ENCODE results near the gene OSBPL7. TPM values are rescaled to one million over a fixed set of nuclear protein-coding genes. Genes with fewer than 3 reads are reported as not detected.

OSBPL7 gene
- polyA plus RNA-seq, 2 of the 4 experiments (the other 2 are of a cell fraction) = 7.0 to 15.4 TPM

GRCh38 chr17:47810901-47811635 is 10.5 kb downstream of the OSBPL7 start:
- WGBS (ENCODE audit: missing lambda C conversion rate) = 89% methylated on average over 8 of the region's 9 CpGs
- Histone ChIP-seq H3K4me1 (peaks cover 25% of the 10 kb centered on the region), H3K9me3 (no peaks in the 10 kb centered on the region), H3K4me3 (no peak overlapping the region), H3K4me2 (peak overlapping the region; percentile 53), H3K27ac (peak overlapping the region; percentile 36 to 75; a peak in 4 of 6 replicates)
- no peak for TF ChIP-seq BHLHE40 (IDR thresholded peaks at IDR 0.05; ENCODE audit: low read depth, low read length)
- no peak for FAIRE-seq
- POLR2A ChIA-PET = interaction anchor here (1.6 kb wide), 1 partner anchor 20 kb away, joined by 7 read pairs; the partner anchor contains the start of genes LRRC46 and MRPL10
- CTCF ChIA-PET = interaction anchor here (0.8 to 3.8 kb wide), 6 partner anchors 9 to 207 kb away, joined by 3 to 23 read pairs (median 4); partner anchors contain the start of genes OSBPL7 and TBX21
- no peak for DNase-seq (ENCODE audit: low read depth in 1 of 2, low spot score in 1 of 2)
- ATAC-seq = no peak

DNA sequence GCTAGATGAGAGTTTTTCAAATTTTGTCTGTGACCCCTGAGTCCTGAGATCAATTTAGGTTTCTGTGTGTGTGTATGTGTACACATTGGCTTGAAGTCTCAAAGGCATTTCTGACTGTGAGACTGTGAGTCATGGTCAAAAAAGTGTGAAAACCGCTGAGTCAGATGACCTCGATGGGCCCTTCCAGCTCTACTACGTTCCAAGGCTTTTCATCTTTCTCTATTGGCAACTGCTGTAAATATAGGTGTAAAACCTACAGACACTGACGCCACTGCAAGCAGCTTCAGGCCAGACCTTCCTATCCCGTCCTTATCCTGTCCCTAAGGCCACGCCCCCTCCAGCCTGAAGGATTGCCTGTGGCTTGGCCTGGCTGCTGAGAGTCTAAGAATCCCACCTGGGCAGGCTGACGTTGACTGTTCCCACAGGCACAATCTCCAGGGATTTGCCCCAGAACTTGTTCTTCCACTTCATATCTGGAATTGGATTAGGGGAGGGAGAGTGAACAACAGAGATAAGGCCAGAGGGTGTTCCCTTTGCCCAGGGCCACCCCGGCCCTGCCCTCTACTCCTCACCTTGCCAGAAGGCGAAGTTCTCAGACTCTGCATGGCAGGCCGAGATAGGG is 11.3 kb downstream of the OSBPL7 start:
- 35% methylated on average over 10 of the region's 10 CpGs for WGBS (ENCODE audit: missing lambda C conversion rate)
- FAIRE-seq (peak; percentile 82), ATAC-seq (peak; percentile 69 to 85), DNase-seq (ENCODE audit: low read depth in 1 of 2, low spot score in 1 of 2) (peak; percentile 75 to 88)
- Histone ChIP-seq H3K4me1 (peaks cover 25% of the 10 kb centered on the region), H3K9me3 (no peaks in the 10 kb centered on the region), H3K4me2 (peak overlapping the region; percentile 53), H3K27ac (peak overlapping the region; percentile 36 to 75; a peak in 4 of 6 replicates), H3K4me3 (no peak overlapping the region)
- ChIA-PET POLR2A (interaction anchor here (0.7 to 1.6 kb wide), 3 partner anchors 12 to 794 kb away, joined by 3 to 7 read pairs (median 6); partner anchors contain the start of genes LRRC46 and MRPL10), CTCF (interaction anchor here (0.8 to 3.8 kb wide), 9 partner anchors 8 to 208 kb away, joined by 3 to 23 read pairs (median 3); partner anchors contain the start of genes OSBPL7 and TBX21)
- TF ChIP-seq EP300 (IDR thresholded peaks at IDR 0.05) (0 out of 5 replicates have a peak, but pooled peaks of 1 of the 2 experiments have one; percentile 16), KDM1A (IDR thresholded peaks at IDR 0.05; ENCODE audit: low read depth) (no peak), ZNF302 (CRISPR knock-in tag; IDR thresholded peaks at IDR 0.05) (no peak), MAFK (IDR thresholded peaks at IDR 0.05; ENCODE audit: partially characterized antibody) (peak; percentile 100), MAZ (IDR thresholded peaks at IDR 0.05; ENCODE audit: borderline replicate concordance, low read depth, low read length) (no peak), MYC (IDR thresholded peaks at IDR 0.05; ENCODE audit: borderline replicate concordance, low read length) (no peak), CHD4 (IDR thresholded peaks at IDR 0.05; ENCODE audit: borderline replicate concordance) (no peak), RFX5 (IDR thresholded peaks at IDR 0.05) (0 out of 2 replicates have a peak, but pooled peaks have one; percentile 19), GATA3 (IDR thresholded peaks at IDR 0.05; ENCODE audit: borderline replicate concordance) (0 out of 2 replicates have a peak, but pooled peaks have one; percentile 25), NFE2L2 (conservative IDR thresholded peaks at IDR 0.05; ENCODE audit: low read length) (peak; percentile 74), SREBF2 (IDR thresholded peaks at IDR 0.05) (no peak), HOXA7 (CRISPR knock-in tag; IDR thresholded peaks at IDR 0.05) (no peak), PHF8 (IDR thresholded peaks at IDR 0.05; ENCODE audit: borderline replicate concordance, low read depth) (no peak), TFCP2L1 (CRISPR knock-in tag; IDR thresholded peaks at IDR 0.05) (no peak), CBX2 (IDR thresholded peaks at IDR 0.05; ENCODE audit: borderline replicate concordance, low read depth) (no peak), HOXB5 (CRISPR knock-in tag; IDR thresholded peaks at IDR 0.05) (no peak), POLR2A (IDR thresholded peaks at IDR 0.05; ENCODE audit: low read length) (no peak), KDM5A (IDR thresholded peaks at IDR 0.05) (no peak), RAD21 (conservative IDR thresholded peaks at IDR 0.05 in 1 of 2, IDR thresholded peaks at IDR 0.05 in 1 of 2) (no peak), SMC3 (IDR thresholded peaks at IDR 0.05) (no peak), POLR2AphosphoS2 (conservative IDR thresholded peaks at IDR 0.05; ENCODE audit: low read length) (no peak), E2F6 (IDR thresholded peaks at IDR 0.05; ENCODE audit: borderline replicate concordance, low read depth) (no peak), FOSB (CRISPR knock-in tag; IDR thresholded peaks at IDR 0.05) (no peak), ZC3H11A (IDR thresholded peaks at IDR 0.05) (no peak), NPAS2 (CRISPR knock-in tag; IDR thresholded peaks at IDR 0.05; ENCODE audit: borderline replicate concordance) (no peak), ZSCAN20 (CRISPR knock-in tag; IDR thresholded peaks at IDR 0.05) (no peak)
- TF ChIP-seq, protein P1, sequence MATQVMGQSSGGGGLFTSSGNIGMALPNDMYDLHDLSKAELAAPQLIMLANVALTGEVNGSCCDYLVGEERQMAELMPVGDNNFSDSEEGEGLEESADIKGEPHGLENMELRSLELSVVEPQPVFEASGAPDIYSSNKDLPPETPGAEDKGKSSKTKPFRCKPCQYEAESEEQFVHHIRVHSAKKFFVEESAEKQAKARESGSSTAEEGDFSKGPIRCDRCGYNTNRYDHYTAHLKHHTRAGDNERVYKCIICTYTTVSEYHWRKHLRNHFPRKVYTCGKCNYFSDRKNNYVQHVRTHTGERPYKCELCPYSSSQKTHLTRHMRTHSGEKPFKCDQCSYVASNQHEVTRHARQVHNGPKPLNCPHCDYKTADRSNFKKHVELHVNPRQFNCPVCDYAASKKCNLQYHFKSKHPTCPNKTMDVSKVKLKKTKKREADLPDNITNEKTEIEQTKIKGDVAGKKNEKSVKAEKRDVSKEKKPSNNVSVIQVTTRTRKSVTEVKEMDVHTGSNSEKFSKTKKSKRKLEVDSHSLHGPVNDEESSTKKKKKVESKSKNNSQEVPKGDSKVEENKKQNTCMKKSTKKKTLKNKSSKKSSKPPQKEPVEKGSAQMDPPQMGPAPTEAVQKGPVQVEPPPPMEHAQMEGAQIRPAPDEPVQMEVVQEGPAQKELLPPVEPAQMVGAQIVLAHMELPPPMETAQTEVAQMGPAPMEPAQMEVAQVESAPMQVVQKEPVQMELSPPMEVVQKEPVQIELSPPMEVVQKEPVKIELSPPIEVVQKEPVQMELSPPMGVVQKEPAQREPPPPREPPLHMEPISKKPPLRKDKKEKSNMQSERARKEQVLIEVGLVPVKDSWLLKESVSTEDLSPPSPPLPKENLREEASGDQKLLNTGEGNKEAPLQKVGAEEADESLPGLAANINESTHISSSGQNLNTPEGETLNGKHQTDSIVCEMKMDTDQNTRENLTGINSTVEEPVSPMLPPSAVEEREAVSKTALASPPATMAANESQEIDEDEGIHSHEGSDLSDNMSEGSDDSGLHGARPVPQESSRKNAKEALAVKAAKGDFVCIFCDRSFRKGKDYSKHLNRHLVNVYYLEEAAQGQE (IDR thresholded peaks at IDR 0.05) = no peak
- TF ChIP-seq, protein P2, sequence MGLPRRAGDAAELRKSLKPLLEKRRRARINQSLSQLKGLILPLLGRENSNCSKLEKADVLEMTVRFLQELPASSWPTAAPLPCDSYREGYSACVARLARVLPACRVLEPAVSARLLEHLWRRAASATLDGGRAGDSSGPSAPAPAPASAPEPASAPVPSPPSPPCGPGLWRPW (IDR thresholded peaks at IDR 0.05) = no peak
- TF ChIP-seq, protein P3, sequence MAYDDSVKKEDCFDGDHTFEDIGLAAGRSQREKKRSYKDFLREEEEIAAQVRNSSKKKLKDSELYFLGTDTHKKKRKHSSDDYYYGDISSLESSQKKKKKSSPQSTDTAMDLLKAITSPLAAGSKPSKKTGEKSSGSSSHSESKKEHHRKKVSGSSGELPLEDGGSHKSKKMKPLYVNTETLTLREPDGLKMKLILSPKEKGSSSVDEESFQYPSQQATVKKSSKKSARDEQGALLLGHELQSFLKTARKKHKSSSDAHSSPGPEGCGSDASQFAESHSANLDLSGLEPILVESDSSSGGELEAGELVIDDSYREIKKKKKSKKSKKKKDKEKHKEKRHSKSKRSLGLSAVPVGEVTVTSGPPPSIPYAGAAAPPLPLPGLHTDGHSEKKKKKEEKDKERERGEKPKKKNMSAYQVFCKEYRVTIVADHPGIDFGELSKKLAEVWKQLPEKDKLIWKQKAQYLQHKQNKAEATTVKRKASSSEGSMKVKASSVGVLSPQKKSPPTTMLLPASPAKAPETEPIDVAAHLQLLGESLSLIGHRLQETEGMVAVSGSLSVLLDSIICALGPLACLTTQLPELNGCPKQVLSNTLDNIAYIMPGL (CRISPR knock-in tag; IDR thresholded peaks at IDR 0.05; ENCODE audit: borderline replicate concordance) = no peak
